Measurements from ENCODE around the gene RGS7.
"Not testable (repeated sequence)": the region's sequence is repeated elsewhere in the genome, so short reads cannot be mapped to it uniquely, and the experiment has no call there.

RGS7 gene

GRCh38 chr1:240784776-240785175, 572.2 kb downstream of the RGS7 start:
- no peak for DNase-seq (ENCODE audit: low read depth in 3 of 3)

DNA sequence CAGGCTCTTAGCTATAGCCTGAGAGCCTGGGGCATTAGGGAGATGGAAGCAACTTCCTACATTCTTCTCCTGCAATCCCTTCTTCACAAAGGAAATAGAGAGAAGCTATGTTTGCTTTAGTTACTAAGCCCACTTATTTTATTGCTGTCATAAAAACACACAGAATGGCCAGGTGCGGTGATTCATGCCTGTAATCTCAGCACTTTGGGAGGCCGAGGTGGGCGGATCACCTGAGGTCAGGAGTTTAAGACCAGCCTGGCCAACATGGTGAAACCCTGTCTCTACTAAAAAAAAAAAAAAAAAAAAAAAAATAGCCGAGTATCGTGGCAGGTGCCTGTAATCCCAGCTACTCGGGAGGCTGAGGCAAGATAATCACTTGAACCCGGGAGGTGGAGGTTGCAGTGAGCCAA, 573.3 kb downstream of the RGS7 start:
- not testable (repeated sequence) for DNase-seq (ENCODE audit: low read depth in 3 of 3)

GRCh38 chr1:240776237-240776636, 580.8 kb downstream of the RGS7 start:
- no peak for DNase-seq (ENCODE audit: low read depth in 3 of 3)

- no peak for DNase-seq (ENCODE audit: low read depth in 3 of 3)
These were observed 584.9 kb downstream of the RGS7 start for GRCh38 chr1:240772131-240772530.

- no peak for DNase-seq (ENCODE audit: low read depth in 3 of 3)
These were observed 585.6 kb downstream of the RGS7 start for GRCh38 chr1:240771450-240771849.

DNA sequence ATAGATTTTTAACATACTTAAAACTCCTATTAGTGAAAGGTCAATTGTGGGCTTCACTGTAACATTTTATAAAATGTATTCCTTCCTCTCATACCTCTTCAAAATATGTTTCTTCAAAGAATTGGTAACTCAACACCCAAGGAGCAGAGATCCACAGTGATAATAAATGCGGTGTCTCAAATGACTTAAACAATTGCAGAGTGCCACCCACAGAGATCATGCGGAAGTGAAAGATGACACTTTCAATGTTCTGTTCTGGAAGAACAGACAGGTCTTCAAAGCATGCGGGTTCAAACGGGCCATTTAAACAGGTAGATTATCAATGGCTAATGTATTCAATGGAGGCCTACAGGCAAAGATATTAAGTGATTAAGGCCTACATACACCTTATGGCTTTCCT, 588.0 kb downstream of the RGS7 start:
- no peak for DNase-seq (ENCODE audit: low read depth in 3 of 3)

DNA sequence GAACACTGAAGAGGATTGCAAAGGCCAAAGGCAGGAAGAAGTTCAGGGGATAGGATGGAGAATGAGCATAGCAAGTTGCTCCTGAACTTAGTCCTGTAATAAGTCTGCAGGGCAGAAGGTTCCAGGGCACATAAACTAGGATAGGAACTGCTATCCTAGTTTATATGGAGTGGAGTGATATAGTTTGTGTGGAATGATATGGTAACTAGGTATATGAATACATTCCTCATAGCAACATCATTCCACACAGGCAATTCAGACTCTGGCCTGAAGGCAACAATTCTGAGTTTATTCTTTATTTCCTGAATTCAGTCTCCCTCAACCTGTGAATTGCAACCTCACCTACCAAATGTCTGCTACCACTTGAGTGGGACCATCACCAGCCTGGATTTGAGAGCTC, 590.2 kb downstream of the RGS7 start:
- no peak for DNase-seq (ENCODE audit: low read depth in 3 of 3)

GRCh38 chr1:240765732-240766363, 591.2 kb downstream of the RGS7 start:
- no peak for DNase-seq (ENCODE audit: low read depth in 3 of 3)

DNA sequence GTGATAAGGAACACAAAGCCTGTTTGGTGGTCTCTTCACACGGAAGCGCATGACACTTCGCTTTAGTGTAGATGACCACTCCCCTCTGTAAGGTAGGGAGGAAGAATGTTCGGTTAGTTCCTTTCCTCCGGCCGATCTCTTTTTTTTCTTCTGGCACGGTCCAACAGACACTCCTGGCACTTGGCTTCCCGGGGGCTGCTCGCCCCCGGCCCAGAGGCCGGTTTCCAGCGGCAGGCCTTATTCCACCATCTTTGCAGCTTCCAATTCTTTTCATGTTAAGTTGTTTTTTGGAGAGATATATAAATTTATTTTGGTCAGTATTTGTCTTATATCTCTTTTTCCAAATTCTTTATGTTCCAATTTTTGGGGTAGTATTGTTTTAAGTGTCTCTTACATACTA, 593.2 kb downstream of the RGS7 start:
- DNase-seq (ENCODE audit: low read depth in 3 of 3), result no peak

DNA sequence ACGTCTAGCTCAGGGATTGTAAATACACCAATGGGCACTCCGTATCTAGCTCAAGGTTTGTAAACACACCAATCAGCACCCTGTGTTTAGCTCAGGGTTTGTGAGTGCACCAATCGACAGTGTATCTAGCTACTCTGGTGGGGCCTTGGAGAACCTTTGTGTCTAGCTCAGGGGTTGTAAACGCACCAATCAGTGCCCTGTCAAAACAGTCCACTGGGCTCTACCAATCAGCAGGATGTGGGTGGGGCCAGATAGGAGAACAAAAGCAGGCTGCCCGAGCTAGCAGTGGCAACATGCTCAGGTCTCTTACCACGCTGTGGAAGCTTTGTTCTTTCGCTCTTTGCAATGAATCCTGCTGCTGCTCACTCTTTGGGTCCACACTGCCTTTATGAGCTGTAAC, 593.9 kb downstream of the RGS7 start:
- not testable (repeated sequence) for DNase-seq (ENCODE audit: low read depth in 3 of 3)

DNA sequence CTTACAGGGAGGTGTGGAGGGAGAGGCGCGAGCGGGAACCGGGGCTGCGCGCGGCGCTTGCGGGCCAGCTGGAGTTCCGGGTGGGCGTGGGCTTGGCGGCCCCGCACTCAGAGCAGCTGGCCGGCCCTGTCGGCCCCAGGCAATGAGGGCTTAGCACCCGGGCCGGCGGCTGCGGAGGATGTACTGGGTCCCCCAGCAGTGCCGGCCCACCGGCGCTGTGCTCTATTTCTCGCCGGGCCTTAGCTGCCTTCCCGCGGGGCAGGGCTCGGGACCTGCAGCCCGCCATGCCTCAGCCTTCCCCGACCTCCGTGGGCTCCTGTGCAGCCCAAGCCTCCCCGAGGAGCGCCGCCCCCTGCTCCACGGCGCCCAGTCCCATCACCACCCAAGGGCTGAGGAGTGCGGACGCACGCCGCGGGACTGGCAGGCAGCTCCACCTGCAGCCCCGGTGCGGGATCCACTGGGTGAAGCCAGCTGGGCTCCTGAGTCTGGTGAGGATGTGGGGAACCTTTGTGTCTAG, 594.5 kb downstream of the RGS7 start:
- not testable (repeated sequence) for DNase-seq (ENCODE audit: low read depth in 3 of 3)

DNA sequence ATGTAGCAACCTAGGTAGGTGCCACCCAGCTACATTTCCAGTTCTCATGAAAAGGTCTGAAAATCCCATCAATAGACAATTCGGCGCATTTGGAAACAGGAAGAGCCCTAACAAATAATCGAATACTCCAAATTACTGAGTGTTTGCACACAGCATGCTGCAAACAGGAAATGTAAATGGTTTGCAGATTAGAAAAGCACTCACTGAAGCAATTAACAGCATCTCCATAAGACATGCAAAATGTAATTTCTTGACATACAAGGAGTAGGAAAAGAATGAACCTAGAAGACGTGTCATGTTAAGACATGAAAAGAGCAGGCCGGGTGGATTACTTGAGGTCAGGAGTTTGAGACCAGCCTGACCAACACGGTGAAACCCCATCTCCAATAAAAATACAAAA, 598.2 kb downstream of the RGS7 start:
- not testable (repeated sequence) for DNase-seq (ENCODE audit: low read depth in 3 of 3)

DNA sequence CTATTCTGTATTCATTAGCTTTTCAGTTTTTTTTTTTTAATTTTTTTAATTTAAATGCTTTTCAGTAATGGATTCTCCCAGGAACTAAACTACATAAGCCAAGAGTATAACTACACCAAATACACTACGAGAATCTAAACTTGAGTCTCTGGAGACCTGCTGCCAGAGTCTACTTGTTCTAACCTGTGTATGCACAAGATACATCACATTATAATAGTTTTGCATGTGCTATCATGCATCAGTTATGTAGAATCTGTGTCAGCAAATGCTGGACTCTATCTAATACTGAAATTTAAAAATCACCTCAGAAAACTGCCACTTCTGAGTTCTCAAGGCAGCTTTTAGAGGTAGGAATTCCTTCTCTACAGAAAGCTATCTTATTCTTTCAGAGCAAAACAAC, 598.7 kb downstream of the RGS7 start:
- DNase-seq (ENCODE audit: low read depth in 3 of 3), result no peak

- no peak for DNase-seq (ENCODE audit: low read depth in 3 of 3)
These were observed 609.1 kb downstream of the RGS7 start for GRCh38 chr1:240747907-240748306.

DNA sequence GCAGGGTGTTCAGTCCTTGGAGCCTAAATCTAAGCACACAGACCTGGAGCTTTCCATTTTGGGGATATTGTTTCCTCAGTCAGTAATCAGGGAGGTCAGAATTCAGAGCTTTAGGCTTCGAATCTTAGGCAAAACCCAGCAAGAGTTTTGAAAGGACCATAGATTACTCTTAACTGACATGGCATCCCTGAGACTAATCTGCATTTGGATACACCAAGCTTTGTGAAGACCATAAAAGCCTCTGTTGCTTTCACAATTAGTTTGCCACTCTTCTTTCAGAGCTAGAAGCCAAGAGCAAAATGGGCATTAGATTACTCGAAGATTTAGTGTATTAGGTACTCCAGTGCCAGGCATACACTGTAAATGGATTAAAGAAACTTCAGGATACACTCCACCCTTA, 613.3 kb downstream of the RGS7 start:
- no peak for DNase-seq (ENCODE audit: low read depth in 3 of 3)

DNA sequence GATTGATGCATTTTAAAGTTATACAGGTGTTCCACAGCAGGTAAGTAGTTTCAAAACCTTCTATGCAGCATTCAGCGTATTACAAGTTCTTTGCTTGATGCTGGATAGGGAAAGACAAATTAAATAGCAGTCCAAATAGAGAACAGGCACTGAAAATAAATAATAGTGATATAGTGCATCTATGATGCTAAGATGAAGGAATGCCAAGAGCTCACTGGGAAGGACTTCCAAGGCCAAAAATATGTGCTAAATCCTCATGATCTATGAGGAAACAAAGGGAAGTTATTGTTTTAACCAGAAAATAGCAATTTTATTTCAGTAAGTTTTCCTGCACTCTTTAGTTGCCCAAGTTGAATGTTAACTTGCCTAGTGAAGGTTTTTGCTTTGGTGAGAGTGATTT, 617.3 kb downstream of the RGS7 start:
- DNase-seq (ENCODE audit: low read depth in 3 of 3), result no peak

GRCh38 chr1:240739139-240739538, 617.9 kb downstream of the RGS7 start:
- DNase-seq (ENCODE audit: low read depth in 3 of 3), result no peak

DNA sequence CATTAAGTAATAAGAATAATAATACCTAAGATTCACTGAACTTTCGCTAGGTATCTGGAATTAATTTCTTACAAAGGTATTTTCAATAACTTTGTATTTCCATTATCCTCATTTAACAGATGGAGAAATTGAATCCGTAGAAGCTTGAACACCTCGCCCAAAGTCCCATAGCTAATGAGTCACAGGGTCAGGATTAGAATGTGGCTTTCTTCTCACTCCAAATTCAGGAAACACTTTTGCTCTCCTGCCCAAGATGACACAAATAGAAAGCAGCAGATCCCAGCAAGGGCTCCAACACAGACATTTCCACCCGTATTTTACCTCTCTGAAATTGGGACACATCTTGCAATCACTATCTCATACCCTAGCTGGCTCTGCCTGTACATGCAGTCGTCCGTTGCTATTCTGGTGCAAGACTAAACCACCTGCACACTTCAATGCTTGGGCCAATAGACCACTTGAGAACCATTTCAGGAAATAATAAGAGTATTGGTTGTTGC, 619.2 kb downstream of the RGS7 start:
- no peak for DNase-seq (ENCODE audit: low read depth in 3 of 3)

DNA sequence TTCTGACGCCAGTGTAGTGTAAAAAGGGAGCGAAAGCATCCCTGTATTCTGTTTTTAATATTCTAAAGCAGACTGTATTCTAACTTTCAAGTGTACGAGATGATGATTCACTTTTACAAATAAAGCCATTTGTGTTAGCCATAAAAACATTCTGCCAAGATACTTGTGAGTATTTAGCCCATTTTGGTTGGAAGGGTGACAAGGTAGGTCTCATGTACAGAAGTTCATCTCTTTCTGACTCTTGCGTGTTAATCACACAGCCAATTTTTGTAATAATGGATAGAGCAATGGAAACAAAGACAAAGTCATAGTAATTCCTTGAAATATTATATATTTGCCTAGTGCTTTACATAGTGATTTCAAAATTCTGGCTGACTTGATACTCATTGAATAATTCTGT, 619.7 kb downstream of the RGS7 start:
- DNase-seq (ENCODE audit: low read depth in 3 of 3), result no peak

DNA sequence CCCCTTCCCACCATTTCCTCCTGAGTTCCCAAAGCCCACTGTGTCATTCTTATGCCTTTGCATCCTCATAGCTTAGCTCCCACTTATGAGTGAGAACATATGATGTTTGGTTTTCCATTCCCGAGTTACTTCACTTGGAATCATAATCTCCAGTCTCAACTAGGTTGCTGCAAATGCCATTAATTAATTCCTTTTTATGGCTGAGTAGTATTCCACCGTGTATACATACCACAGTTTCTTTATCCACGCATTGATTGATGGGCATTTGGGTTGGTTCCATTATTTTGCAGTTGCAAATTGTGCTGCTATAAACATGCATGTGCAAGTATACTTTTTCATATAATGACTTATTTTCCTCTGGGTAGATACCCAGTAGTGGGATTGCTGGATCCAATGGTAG, 622.3 kb downstream of the RGS7 start:
- not testable (repeated sequence) for DNase-seq (ENCODE audit: low read depth in 3 of 3)

- DNase-seq (ENCODE audit: low read depth in 3 of 3), result no peak
These were observed 623.0 kb downstream of the RGS7 start for GRCh38 chr1:240734001-240734400.

- DNase-seq (ENCODE audit: low read depth in 3 of 3), result no peak
These were observed 624.6 kb downstream of the RGS7 start for GRCh38 chr1:240732390-240732789.
